IPS-20b (cell line): ENCODE measurements around the gene ARHGAP28.

ENCODE experiments used
- H3K27ac ChIP-seq: one replicate; pipeline ENCODE4 v1.5.1; 2013; ENCODE audit warnings: low read length
- H3K27me3 ChIP-seq: 2 replicates; pipeline ENCODE4 v1.6.1; 2013; ENCODE audit warnings: mild to moderate bottlenecking, low read length, inconsistent platforms; ENCODE audit not compliant: insufficient read depth
- H3K36me3 ChIP-seq: 2 replicates; pipeline ENCODE4 v1.6.1; 2013; ENCODE audit warnings: low read depth, mild to moderate bottlenecking, inconsistent platforms, low read length, moderate library complexity; ENCODE audit not compliant: insufficient read depth
- H3K4me1 ChIP-seq: 2 replicates; pipeline ENCODE4 v1.6.1; 2013; ENCODE audit warnings: mild to moderate bottlenecking, control low read depth, inconsistent platforms, low read length, moderate library complexity; ENCODE audit not compliant: insufficient read depth
- H3K4me3 ChIP-seq: 2 replicates; pipeline ENCODE4 v1.5.1; 2013; ENCODE audit warnings: mild to moderate bottlenecking, low read length, inconsistent platforms
- H3K9ac ChIP-seq: 2 replicates; pipeline ENCODE4 v1.6.1; 2013; ENCODE audit warnings: low read depth, mild to moderate bottlenecking, inconsistent platforms, low read length, moderate library complexity
- H3K9me3 ChIP-seq: 2 replicates; pipeline ENCODE4 v1.6.1; 2013; ENCODE audit warnings: mild to moderate bottlenecking, low read depth, low read length, inconsistent platforms; ENCODE audit not compliant: insufficient read depth

Gene ARHGAP28

DNA sequence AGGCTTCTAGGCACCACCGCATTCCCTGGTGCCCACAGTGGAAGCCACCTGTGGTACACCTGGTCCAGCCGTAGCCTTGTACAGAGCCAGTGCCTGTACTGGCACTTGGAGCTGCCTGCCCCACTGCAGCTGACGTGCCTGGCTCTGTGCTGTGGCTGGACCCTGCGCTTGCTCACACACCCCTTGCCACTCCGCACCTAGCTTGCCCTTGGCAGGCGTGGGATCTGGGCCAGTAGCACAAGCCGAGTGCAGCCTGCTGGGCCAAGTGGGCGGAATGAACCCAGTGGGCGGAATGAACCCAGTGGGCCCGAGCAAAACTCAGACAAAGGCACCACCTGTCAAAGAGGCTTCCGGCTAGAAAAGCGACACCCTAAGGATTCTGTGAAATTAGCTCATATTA is 126.3 kb downstream of the ARHGAP28 start:
- Histone ChIP-seq H3K27ac (no peak overlapping the region), H3K4me1 (peaks cover 12% of the 10 kb centered on the region; the same call in 1 of the 2 replicates), H3K4me3 (no peak overlapping the region), H3K9me3 (peaks cover 9% of the 10 kb centered on the region; the same call in 1 of the 2 replicates), H3K36me3 (peaks cover 19% of the 10 kb centered on the region), H3K27me3 (no peaks in the 10 kb centered on the region), H3K9ac (no peak overlapping the region)

DNA sequence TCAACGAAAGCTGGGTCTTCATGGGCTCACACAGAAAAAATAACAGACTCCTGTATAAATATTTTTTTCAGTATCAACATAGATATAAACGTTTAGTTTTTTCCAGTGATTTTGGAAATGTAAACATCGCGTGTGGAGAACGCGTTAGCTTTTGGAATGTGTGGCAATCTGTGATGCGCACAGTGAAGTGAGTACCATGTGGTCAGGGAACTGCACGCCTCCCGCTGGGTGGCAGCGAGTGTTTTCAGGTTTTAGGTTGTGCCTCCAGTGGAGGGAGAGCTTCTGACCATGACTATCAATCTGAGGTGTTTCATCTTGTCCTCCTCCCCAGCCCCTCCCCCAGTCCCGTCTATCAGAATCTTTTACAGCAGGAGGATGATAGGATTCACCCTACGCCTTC is 127.8 kb downstream of the ARHGAP28 start:
- Histone ChIP-seq H3K27ac (no peak overlapping the region), H3K4me1 (peaks cover 17% of the 10 kb centered on the region; the same call in 1 of the 2 replicates), H3K9ac (no peak overlapping the region), H3K36me3 (peaks cover 7% of the 10 kb centered on the region; the same call in 1 of the 2 replicates), H3K9me3 (no peaks in the 10 kb centered on the region), H3K27me3 (no peaks in the 10 kb centered on the region), H3K4me3 (no peak overlapping the region)

DNA sequence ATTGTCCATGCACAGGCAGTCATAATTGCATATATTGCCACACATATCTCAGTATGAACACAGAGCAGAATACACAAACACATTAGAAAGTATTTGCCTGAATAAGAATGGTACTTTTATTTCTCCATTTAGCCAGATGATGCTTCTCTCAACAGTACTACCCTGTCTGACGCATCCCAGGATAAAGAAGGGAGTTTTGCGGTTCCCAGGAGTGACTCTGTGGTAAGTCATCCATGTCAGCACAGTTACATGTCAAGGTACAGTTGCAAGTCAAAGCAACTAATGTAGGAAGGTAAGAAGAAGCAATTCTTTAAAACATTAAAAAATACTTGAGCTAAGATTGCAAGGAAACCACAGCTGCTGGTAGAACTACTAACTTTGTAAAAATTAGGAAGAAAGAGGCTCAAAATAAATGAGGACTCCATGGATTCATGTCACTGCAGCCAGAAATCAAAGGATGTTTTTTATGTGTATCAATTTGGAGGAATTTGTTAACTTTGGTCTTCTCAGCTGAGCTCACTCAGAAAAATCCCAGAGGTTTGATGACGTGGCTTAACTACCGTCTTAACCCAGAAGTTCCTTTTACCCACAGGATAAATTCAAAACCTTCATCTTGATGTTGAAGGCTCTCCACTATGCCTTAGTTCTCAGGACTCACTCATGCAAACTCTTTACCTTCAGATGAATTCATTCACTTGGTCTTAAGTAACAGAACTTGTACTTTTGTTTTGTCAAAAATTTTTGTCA is 130.3 kb downstream of the ARHGAP28 start:
- Histone ChIP-seq H3K27me3 (no peaks in the 10 kb centered on the region), H3K9me3 (no peaks in the 10 kb centered on the region), H3K9ac (no peak overlapping the region), H3K4me3 (no peak overlapping the region), H3K4me1 (peaks cover 17% of the 10 kb centered on the region; the same call in 1 of the 2 replicates), H3K27ac (no peak overlapping the region), H3K36me3 (0 out of 2 replicates have a peak, but pooled peaks cover 1% of the 10 kb centered on the region)

DNA sequence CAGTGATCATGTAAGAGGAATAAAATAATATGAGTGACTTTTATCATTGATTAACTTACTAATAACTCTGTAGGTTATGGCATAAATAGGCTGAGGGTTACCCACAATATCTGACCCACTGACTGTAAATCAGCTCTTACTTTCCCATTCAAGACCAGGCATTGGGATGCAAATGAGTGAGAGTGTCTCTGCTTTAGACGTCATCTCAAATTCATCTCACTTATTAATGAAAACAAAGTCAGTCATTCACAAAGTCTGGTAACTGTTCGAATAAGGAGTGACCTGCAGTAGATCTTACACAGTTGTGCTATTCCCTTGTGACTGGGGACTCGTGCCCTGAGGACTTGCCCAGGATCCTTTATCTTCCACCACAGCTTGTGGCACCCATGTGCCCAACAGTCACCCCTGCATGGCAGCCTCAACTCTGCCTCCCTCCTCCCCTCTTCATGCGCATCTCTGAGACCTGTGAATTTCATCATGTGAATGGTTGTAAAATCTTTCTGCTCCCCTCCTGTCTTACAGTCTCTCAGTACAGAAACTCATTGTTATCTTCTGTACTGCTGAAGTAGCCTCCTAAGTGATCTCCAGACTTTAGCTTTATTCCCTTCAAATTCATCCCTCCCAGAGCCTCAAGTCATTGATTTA is 131.4 kb downstream of the ARHGAP28 start:
- no peaks in the 10 kb centered on the region for H3K9me3 ChIP-seq
- H3K9ac ChIP-seq: no peak overlapping the region
- no peaks in the 10 kb centered on the region for H3K36me3 ChIP-seq
- peaks cover 17% of the 10 kb centered on the region; the same call in 1 of the 2 replicates for H3K4me1 ChIP-seq
- H3K27ac ChIP-seq: no peak overlapping the region
- no peaks in the 10 kb centered on the region for H3K27me3 ChIP-seq
- no peak overlapping the region for H3K4me3 ChIP-seq

DNA sequence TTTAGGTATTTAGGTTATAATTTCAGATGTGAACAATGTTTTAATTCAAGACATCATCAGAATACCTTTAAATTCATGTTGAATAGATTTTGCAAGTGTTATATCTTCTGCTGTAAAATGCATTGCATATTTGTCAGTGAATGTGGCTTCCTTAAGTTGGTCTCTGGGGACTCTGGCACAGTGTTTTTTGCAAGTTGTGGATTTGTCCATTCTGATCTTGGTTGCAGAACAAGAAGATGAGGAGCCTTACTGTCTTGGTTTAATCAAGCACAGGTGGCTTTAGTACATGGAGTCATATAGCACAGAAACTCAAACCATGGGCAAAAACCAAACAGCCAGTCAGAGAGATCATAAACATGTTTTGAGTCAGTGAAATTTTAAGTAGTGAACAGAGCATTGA is 135.7 kb downstream of the ARHGAP28 start:
- H3K27ac ChIP-seq: no peak overlapping the region
- H3K9me3 ChIP-seq: no peaks in the 10 kb centered on the region
- H3K9ac ChIP-seq: no peak overlapping the region
- H3K4me1 ChIP-seq: peaks cover 31% of the 10 kb centered on the region
- H3K27me3 ChIP-seq: no peaks in the 10 kb centered on the region
- H3K36me3 ChIP-seq: no peaks in the 10 kb centered on the region
- no peak overlapping the region for H3K4me3 ChIP-seq

DNA sequence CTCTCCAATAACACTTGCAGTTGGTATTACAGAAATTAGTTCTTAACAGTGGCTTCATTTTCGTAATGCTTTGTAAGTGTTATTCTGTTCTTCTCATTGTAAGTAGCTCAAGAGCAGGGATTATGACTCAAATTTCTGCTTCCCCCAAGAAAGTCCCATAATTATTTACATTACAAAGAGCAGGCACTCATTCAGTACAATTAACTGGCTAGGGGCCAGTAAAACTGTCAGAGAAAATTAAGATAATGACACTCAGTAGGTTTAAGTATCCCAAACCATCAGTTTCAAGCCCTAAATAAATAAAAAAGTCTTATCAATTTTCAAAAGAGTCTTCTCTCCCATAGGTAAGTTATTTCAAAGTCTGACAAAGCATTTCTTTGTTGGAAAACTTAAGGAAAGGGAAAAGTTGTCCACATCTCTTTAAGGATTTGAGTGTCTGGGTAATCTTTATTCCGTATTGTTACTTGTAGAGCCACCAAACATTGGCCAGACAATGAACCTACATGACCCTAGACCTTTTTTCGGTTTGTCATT is 137.1 kb downstream of the ARHGAP28 start:
- H3K27me3 ChIP-seq: no peaks in the 10 kb centered on the region
- H3K9ac ChIP-seq: no peak overlapping the region

DNA sequence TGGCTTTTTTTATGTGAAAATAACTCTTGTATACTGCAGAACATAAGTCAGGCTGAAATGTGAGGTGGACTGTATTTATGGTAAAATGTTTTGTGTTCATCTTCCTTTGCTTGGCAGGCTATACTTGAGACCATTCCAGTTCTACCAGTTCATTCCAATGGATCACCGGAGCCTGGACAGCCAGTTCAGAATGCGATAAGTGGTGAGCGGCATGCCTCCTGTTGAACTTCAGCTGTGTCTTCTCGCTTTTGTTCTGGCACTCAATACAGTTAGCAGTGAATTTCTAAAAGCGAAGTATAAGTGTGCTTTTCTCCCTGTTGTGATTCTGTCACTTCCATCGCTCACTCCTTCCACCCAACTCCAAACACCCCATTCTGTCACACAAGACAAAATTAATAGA is 138.5 kb downstream of the ARHGAP28 start:
- peaks cover 9% of the 10 kb centered on the region for H3K36me3 ChIP-seq
- H3K4me1 ChIP-seq: peaks cover 21% of the 10 kb centered on the region
- no peaks in the 10 kb centered on the region for H3K9me3 ChIP-seq
- no peaks in the 10 kb centered on the region for H3K27me3 ChIP-seq
- H3K27ac ChIP-seq: no peak overlapping the region
- no peak overlapping the region for H3K9ac ChIP-seq
- H3K4me3 ChIP-seq: no peak overlapping the region

More for the DNA sequence above, 137.1 kb downstream of the ARHGAP28 start:
- Histone ChIP-seq H3K4me1 (peaks cover 21% of the 10 kb centered on the region), H3K9me3 (no peaks in the 10 kb centered on the region), H3K27ac (no peak overlapping the region), H3K36me3 (peaks cover 6% of the 10 kb centered on the region), H3K4me3 (no peak overlapping the region)

DNA sequence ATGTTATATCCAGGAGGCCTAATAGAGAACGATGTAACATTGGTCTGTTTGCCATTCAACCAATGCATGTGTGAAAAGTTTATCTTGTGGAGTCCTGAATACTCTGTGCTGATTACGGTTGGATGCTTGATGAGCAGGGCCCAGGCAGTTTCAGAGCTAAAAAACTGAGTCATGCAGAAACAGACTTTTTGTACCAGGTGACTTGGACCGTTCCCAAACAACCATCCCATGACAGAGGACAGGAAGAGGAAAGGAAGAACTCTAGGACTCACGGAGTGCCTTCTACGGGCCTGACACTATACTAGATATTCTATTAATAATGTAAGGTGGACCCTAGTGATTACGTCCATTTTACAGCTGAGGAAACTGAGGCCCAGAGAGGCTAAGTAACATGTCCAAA is 142.1 kb downstream of the ARHGAP28 start:
- Histone ChIP-seq H3K36me3 (peaks cover 9% of the 10 kb centered on the region), H3K9me3 (no peaks in the 10 kb centered on the region), H3K4me3 (no peak overlapping the region), H3K4me1 (peaks cover 15% of the 10 kb centered on the region), H3K9ac (no peak overlapping the region), H3K27ac (no peak overlapping the region), H3K27me3 (no peaks in the 10 kb centered on the region)

DNA sequence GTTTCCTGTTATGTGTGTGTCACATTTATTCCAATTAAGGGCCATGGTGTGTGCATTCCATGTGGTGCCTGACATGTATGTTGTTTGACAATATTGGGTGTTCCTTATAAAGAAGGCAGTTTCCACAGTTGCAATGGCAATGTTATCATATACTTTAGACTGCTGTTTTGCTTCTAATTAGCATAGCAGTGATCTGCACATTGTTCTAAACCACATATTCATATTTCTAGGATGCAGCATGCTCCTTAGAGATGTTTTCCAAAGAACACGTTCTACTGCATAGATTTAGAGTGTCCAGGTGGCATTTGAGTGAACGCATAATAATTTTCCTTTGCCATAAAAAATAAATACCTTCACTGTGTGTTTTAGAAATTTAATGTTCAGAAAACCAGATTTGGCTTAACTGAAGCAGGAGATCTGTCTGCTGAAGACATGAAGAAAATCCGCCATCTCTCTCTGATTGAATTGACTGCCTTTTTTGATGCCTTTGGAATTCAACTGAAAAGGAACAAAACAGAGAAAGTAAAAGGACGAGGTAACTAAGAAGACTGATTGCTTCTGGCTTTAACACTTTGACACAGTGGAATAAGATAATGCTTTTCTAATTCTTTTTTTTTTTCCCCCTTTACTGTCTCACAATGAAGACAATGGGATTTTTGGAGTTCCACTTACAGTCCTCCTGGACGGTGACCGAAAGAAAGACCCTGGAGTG is 143.7 kb downstream of the ARHGAP28 start:
- Histone ChIP-seq H3K36me3 (peaks cover 9% of the 10 kb centered on the region), H3K4me3 (no peak overlapping the region), H3K9ac (no peak overlapping the region), H3K27ac (no peak overlapping the region), H3K9me3 (no peaks in the 10 kb centered on the region), H3K4me1 (peaks cover 5% of the 10 kb centered on the region), H3K27me3 (no peaks in the 10 kb centered on the region)

DNA sequence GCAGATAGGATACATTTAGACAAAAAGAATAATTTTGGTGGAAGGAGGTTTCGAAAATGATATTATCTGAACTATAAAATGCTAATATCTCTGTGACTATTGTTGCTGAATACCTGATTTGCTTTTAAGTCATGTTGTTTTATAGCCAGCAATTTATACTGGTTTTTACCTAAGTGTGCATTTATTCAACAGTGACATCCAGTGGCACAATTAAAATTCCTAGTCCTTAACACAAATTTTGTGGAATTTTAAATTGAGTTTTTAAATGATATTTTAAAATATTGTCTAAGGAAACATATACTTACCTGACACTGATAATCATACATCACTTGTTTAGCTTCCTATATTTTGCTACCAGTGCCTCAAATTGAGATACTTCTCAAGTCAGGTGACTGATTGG is 144.8 kb downstream of the ARHGAP28 start:
- Histone ChIP-seq H3K36me3 (peaks cover 9% of the 10 kb centered on the region), H3K27ac (no peak overlapping the region), H3K9ac (no peak overlapping the region), H3K4me3 (no peak overlapping the region), H3K9me3 (no peaks in the 10 kb centered on the region), H3K27me3 (no peaks in the 10 kb centered on the region), H3K4me1 (peaks cover 14% of the 10 kb centered on the region; the same call in 1 of the 2 replicates)

DNA sequence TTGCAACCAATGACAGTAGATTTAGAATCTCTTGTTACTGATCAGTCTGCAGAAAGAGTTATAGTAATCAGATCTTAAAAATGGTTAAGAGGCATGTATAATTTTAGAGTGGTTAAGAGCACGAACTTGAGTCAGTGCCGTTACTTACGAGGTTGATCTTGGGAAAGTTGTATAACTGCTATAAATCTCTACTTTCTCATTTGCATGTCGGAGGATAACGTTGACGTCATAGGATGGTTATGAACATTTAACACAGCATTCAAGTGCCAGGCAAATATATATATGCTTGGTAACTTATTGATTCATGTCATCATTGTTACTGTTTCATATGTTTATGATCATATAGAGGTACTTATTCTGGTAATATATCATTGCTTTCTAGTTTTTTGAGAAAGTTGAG is 146.2 kb downstream of the ARHGAP28 start:
- H3K9ac ChIP-seq: no peak overlapping the region
- no peaks in the 10 kb centered on the region for H3K27me3 ChIP-seq
- peaks cover 23% of the 10 kb centered on the region for H3K4me1 ChIP-seq
- H3K9me3 ChIP-seq: no peaks in the 10 kb centered on the region
- H3K36me3 ChIP-seq: peaks cover 9% of the 10 kb centered on the region
- H3K4me3 ChIP-seq: no peak overlapping the region
- no peak overlapping the region for H3K27ac ChIP-seq
